Activated naive CD4-positive, alpha-beta T cell (primary cell): ENCODE data around the gene SMIM36.
"Not testable (repeated sequence)": the region's sequence is repeated elsewhere in the genome, so short reads cannot be mapped to it uniquely, and the experiment has no call there.

Experiments used
- DNase-seq, 4 experiments: peaks; one replicate each; lab custom pipeline; 2025; lab: John Stamatoyannopoulos, UW

The SMIM36 gene

GRCh38 chr17:55413825-55414489, 97.3 kb downstream of the SMIM36 start:
- DNase-seq, result no peak

DNA sequence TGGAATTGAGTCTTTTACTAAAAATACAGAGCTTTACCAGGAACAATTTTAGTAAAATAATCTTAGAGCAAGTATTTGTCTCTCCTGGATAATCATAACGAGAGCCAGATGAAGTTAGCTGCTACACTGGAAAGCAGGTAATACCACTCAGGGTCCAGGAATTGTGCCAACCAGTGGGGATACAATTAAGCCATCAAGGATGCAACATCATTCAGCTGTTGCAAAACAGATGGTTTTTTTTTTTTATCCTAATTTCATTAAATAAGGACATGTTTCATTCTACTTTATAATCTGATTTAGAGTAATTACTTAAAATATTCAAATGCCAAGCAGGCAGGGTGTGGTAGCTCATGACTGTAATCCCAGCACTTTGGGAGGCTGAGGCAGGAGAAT, 99.8 kb downstream of the SMIM36 start:
- DNase-seq, result no peak

GRCh38 chr17:55410722-55411462, 100.4 kb downstream of the SMIM36 start:
- DNase-seq, result no peak

- no peak for DNase-seq
Measured at GRCh38 chr17:55409030-55409800, 102.0 kb downstream of the SMIM36 start.

GRCh38 chr17:55407641-55408566, 103.3 kb downstream of the SMIM36 start:
- DNase-seq, result no peak

DNA sequence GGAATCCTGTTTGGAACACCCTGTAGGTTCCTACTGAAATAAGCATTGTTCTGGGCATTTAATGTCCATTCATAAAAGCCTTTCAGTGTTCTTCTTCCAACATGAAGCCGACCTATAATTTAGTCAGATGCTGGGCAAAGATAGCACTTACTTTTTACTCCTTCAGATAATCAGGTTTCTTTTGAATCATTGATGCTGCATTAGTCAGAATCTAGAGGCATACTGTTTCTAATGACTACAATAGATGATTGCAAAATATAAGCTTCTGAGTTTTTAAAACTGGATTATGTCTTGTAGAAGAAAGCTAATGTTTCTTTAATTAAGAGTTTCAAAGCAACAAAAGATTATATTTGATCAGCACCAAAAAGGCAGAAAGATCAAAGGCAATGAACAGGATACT, 105.7 kb downstream of the SMIM36 start:
- DNase-seq, result no peak

DNA sequence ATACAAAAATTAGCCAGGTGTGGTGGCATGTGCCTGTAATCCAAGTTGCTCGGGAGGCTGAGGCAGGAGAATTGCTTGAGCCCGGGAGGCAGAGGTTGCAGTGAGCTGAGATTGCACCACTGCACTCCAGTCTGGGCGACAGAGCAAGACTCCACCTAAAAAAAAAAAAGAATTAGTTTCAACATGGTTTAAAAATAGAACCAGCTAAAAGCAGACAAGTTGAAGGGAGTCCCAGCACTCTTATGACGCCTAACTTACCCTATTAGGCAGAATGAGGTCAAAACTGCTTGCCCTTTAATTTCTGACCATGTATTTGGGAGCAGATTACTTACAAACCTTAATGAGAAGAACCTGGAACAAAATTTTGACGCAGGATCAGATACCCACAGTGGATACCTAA, 107.1 kb downstream of the SMIM36 start:
- not testable (repeated sequence) for DNase-seq

DNA sequence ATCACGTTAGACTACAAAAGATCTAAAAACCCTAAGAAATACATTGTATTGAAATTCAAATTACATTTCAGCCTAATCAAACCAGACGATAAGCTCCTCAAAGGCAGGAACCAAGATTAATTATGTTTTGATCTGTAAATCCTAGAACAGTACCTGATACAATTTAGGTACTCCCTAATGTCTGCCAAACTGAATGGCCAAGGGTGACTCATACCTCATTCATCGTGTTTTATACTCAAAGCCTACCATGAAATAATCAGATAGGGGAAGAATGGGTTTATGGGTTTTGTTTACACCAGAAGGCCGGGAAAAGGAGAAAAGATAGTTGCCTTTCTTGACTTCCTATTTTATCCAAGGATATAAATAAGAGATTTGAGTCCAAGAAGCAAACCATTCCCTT, 108.9 kb downstream of the SMIM36 start:
- no peak for DNase-seq
